Glomerular visceral epithelial cell (primary cell): Measurements from ENCODE around the gene MYL1.
A peak's percentile ranks its signal among the peaks of the same experiment; 100 is the strongest.

Experiments
- DNase-seq: peaks from one replicate; pipeline ENCODE4 v3.0.0-alpha.2; 2016; ENCODE audit errors: extremely low spot score

The MYL1 gene

GRCh38 chr2:210267698-210268097, 47.3 kb downstream of the MYL1 start:
- DNase-seq, result peak; percentile 3

GRCh38 chr2:210264282-210264681, 50.7 kb downstream of the MYL1 start:
- DNase-seq, result no peak

- no peak for DNase-seq
Observed at GRCh38 chr2:210263841-210264240, 51.1 kb downstream of the MYL1 start.

GRCh38 chr2:210262036-210262435, 52.9 kb downstream of the MYL1 start:
- DNase-seq, result no peak

- no peak for DNase-seq
Observed at GRCh38 chr2:210259687-210260086, 55.3 kb downstream of the MYL1 start.

GRCh38 chr2:210252699-210253606, 62.0 kb downstream of the MYL1 start:
- no peak for DNase-seq

GRCh38 chr2:210250622-210251021, 64.4 kb downstream of the MYL1 start:
- DNase-seq, result no peak
